T47D (cell line): ENCODE data around the gene SEMA4G.
"Not testable (repeated sequence)": the region's sequence is repeated elsewhere in the genome, so short reads cannot be mapped to it uniquely, and the experiment has no call there.

Source experiments
- DNase-seq, 2 experiments: peaks; one replicate each; pipeline versions ENCODE4 v3.0.0 to v3.0.0-alpha.2; 2011 to 2012; ENCODE audit warnings: low read depth in 1 of 2, low spot score in 1 of 2
- JUND ChIP-seq: IDR thresholded peaks from 2 replicates; pipeline ENCODE4 v1.6.1; 2012; ENCODE audit warnings: low read depth
- in situ Hi-C: cut with HindIII; loops from 2 replicates; pipeline ENCODE4 v1.10.0; 2016; ENCODE audit warnings: low sequenced_read_pairs, low pct_unique_long_range_greater_than_20kb

SEMA4G gene

GRCh38 chr10:100962351-100963080, 6.8 kb upstream of the SEMA4G start:
- TF ChIP-seq JUND: no peak
- DNase-seq: no peak
- in situ Hi-C loops: no loop called here

- no peak for TF ChIP-seq JUND
- in situ Hi-C loops: no loop called here
- DNase-seq: no peak
Observed at GRCh38 chr10:100963826-100964225, 5.5 kb upstream of the SEMA4G start.

DNA sequence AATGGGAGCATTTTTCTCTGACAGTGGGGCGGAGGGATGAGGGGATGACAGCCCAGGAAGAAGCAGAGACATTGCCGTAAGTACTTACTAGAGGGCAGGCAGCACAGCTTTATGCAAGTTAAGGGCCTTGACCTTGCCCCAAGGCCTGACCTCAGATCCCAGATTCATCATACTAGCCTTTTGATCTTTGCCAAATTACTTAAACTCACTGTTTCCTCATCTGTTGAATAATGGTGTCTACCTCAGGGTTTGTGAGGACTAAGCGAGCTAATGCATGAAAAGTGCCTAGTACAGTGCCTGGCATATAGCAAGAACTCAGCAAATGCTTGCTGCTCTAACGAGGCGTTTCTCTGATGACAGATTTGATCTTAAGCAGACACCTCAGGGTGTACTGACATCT, 3.5 kb upstream of the SEMA4G start:
- no peak for DNase-seq
- in situ Hi-C loops: no loop called here
- TF ChIP-seq JUND: no peak

GRCh38 chr10:100966887-100967286, 2.4 kb upstream of the SEMA4G start:
- in situ Hi-C loops: no loop called here
- TF ChIP-seq JUND: no peak
- no peak for DNase-seq

GRCh38 chr10:100967332-100967731, 2.0 kb upstream of the SEMA4G start:
- in situ Hi-C loops: no loop called here
- DNase-seq: no peak
- TF ChIP-seq JUND: no peak

GRCh38 chr10:100968062-100968736, 1.1 kb upstream of the SEMA4G start:
- no peak for TF ChIP-seq JUND
- in situ Hi-C loops: no loop called here
- DNase-seq: no peak

- no peak for DNase-seq
- in situ Hi-C loops: no loop called here
- TF ChIP-seq JUND: no peak
Observed at GRCh38 chr10:100968863-100969186, 479 bp upstream of the SEMA4G start.

GRCh38 chr10:100970076-100970913, 991 bp downstream of the SEMA4G start:
- in situ Hi-C loops: no loop called here
- TF ChIP-seq JUND: no peak
- DNase-seq: peak; percentile 51 to 54

- TF ChIP-seq JUND: no peak
- in situ Hi-C loops: no loop called here
- DNase-seq: no peak
Observed at GRCh38 chr10:100970914-100971811, 1.9 kb downstream of the SEMA4G start.

- TF ChIP-seq JUND: no peak
- in situ Hi-C loops: no loop called here
- DNase-seq: no peak
Observed at GRCh38 chr10:100972115-100972903, 3.0 kb downstream of the SEMA4G start.

GRCh38 chr10:100972904-100973535, 3.7 kb downstream of the SEMA4G start:
- TF ChIP-seq JUND: no peak
- in situ Hi-C loops: no loop called here
- no peak for DNase-seq

DNA sequence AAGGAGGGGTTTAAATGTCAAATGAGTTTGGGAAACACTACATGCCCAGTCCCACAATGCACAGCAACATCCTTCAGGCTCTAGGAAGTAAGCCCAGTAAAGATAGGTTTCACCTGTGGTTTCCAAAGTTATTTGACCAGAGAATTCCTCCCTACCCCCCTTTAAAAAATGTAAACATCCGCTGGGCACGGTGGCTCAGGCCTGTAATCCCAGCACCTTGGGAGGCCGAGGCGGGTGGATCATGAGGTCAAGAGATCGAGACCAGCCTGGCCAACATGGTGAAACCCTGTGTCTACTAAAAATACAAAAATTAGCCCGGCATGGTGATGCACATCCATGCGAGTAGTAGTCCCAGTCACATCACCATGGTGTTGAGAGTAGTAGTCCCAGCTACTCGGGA, 6.1 kb downstream of the SEMA4G start:
- in situ Hi-C loops: not testable (repeated sequence)

More for the DNA sequence above, 6.1 kb downstream of the SEMA4G start:
- DNase-seq: peak in 1 of 2 experiments; percentile 80
